GM18519 (cell line): ENCODE data around the gene FLVCR1.
"Not testable (repeated sequence)": the region's sequence is repeated elsewhere in the genome, so short reads cannot be mapped to it uniquely, and the experiment has no call there.

ENCODE experiments used
- ATAC-seq: cut with Tn5 transposase; IDR thresholded peaks from one replicate; pipeline ENCODE4 v1.9.1; 2021; ENCODE audit warnings: mild to moderate bottlenecking, moderate library complexity; ENCODE audit not compliant: unreplicated experiment, low FRiP score

The FLVCR1 gene

DNA sequence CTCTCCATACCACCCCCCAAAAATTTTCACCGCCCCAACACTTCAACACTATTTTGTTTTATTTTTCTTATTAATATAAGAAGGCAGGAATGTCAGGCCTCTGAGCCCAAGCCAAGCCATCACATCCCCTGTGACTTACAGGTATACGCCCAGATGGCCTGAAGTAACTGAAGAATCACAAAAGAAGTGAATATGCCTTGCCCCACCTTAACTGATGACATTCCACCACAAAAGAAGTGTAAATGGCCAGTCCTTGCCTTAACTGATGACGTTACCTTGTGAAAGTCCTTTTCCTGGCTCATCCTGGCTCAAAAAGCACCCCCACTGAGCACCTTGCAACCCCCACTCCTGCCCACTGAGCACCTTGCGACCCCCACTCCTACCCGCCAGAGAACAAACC lies 56.0 kb downstream of the FLVCR1 start:
- not testable (repeated sequence) for ATAC-seq

DNA sequence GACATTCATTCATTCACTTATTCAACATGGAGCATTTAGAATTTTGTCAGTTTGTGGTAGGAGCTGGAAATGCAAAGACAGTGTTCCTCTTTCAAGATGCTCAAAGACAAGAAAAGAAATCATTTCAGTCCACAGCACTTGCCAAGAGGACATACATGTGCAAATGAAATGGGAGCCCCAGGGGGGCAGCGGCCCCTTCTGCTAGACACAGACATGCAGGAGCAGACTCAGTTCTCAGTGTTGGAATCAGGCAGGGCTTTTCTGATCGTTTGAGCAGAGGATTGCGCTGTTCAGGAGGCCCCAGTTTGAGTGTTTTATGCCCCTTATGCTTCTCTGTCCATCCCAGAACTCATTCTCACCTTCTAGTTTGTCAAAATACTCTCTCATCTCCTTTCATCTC lies 56.7 kb downstream of the FLVCR1 start:
- no peak for ATAC-seq

DNA sequence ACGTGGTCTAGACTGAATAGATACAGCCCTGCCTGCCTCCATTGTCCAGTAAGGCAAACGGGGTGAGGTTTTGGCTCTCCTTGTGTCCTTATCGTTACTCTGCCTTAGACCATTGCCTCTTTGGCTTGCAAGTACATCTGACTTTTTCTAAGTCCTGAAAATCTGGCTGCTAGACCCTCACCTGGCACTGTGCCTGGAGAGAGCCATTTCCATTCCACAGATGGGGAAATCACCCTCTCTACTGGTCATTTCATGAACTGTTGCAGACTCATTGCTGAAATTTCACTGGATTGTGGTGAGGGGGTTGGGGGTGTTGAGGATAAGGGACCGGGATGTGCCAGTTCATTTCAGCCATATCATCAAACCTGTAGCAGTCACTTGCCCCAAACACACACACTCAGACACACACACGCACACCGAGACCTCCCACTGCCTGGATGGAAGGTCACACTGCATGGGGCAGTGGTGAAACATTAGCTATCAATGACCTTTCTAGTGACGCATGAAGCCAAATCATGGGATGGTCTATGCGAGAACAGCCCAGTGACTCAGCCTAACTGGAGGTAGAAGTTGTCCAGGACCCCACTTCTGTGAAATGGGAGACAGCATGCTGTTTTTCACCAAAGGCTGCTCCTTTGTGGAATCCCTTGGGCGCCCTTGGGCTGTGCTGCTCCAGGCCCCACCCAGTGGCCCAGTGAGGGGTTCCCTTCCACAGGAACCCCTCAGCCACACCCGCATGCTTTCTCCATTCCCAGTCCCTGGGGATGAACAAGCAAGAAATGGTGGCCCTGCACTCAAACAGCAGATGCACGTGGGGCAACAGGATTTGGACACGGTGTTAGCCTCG lies 57.4 kb downstream of the FLVCR1 start:
- ATAC-seq, result no peak

DNA sequence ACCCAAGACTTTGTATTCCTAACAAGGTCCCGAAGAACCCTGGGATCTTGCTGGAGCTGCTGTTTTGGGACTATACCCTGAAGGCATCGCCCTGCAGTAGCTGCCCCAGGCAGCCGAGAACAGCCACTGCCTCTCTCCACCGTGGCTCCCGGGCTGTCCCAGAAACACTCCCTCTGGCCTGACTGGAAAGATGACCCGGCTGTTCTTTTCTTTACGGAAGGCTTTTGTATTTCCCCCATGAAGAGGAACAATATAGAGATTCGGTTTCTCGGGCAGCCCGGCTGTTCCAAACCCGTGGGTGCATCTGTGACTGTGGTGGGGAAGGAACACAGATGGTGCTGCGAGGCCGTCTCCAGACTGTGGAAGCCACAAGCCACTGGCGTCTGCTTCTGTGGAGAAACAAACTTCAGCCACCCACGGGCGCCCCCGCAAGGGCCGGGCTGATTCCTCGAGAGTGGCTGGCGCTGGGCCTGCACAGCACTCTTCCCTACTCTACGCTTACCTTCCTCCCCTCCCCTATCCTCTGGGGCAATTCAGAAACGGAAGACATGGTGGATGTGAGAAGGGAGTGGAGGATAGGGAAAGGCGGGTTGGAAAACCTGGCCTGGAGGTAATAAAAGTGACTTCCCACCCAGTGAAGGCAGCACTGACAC lies 58.5 kb downstream of the FLVCR1 start:
- ATAC-seq, result no peak

DNA sequence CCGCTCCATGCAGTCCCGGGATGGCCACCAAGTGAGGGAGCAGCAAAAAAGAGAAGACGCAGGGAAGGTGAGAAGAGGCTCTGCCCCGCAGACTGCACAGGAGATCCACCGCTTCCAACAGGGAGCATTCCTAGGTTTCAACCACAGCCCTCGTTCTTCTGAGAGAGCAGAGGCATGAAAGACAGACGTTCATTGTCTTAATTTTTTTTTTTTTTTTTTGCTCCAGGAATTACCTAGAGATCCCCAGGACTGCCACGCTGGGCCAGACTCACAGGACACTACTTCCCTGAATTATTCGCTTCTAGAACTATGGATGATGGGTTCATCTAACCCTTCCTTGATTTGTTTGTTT lies 59.0 kb downstream of the FLVCR1 start:
- ATAC-seq, result no peak

DNA sequence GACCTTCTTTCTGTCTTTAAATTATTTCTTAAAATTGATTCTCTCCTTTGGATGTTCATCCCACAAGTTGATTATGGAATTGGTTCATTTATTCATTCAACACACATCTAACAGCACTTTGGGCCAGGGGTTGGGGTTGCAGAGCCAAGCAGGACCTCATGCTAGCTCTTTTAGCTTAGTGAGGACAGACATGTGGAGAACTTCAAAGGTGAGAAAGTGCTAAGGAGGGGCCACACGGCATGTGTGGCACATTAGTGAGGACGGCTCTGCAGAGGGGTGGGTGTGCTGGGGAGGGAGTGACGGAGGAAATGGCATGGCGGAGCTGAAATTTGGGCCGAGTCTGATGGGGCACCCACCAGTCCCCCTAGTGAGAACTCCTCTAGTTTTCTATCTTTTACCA lies 59.8 kb downstream of the FLVCR1 start:
- ATAC-seq, result no peak

DNA sequence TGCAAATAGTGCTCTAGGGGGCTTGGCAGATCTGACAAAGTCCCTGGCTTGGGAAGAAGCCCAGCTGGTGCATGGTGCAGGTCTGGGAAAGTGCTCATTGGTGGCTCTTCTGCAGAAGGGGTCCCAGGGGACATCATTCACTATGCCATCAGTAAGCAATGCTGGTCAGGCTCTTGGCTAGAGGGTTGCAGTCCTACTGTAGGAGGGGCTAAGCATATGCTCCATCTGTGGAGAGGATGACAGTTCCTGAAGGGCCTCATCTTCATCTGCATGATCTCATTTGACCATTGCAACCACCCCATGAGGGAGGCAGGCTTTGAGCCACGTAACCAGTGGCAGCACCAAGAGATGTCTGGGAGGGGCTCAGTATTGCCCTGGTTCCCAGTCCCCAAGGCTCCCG lies 60.7 kb downstream of the FLVCR1 start:
- ATAC-seq, result no peak

DNA sequence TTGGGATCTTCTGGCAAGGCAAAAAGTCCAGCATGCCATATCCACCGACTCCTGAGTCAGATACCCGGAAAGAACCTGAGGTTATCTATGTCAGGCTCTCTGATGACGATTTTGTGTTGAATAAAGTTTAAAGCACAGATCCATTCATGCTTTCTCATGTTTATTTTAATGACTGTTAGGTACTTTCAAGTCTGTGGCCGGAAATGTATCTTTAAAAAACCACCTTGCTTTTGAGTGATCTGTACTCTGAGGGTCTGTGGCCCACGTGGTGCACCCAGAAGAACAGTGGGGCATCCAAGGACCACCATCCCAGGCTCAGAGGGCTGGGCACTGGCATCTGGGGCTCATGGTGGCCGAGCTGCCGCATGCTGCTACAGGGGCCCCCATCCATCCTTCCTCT lies 62.2 kb downstream of the FLVCR1 start:
- no peak for ATAC-seq

DNA sequence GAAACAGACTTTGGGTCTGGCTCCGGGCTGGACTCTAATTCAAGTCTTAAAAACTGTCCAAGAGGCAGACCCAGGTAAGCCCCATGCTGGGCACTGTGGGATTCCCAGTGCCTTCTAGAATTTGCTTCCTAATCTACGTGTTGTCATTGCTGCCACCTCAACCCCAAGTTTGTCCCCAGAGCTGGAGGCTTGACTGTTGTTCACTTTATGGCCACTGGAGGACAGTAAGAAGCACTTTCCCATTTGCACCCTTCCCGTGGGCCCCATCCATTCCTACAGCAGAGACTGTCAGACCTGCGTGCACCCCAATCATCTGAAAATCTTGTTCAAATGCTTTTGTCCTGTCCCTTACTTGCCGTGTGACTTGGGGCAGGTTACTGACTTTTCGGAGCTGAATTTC lies 62.8 kb downstream of the FLVCR1 start:
- ATAC-seq, result no peak

DNA sequence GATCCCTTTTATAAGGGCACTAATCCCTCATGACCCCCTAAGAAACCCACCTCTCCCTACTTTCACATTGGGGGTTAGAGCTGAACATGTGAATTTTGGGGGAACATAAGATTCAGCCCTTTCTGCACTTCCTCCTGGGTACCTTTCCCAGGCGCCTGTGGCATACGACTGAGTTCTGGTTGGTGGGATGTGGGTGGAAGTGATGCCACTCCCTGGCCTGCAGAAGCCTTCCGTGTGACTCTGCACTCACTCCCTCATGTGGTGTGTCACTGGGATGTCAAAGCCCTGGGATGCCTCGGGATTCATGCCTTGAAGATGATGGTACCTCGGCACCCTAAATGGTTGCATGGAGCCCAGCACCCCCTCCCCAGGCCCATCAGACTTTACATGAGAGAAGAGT lies 63.9 kb downstream of the FLVCR1 start:
- no peak for ATAC-seq

DNA sequence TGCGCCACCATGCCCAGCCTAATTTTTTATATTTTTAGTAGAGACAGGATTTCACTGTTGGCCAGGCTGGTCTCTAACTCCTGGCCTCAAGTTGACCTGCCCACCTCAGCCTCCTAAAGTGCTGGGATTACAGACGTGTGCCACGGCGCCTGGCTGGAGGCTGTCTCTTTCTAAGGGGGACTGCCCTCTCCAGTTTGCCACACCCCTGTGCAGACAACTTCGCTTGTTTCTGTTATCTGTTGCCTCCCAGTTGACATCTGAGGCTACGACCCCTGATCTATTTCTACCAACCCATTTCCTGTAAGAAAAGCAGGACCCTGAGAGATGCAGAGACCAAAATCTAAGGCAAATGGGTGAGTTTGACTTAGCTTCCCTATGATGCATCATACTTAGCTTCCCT lies 68.3 kb downstream of the FLVCR1 start:
- ATAC-seq, result no peak

DNA sequence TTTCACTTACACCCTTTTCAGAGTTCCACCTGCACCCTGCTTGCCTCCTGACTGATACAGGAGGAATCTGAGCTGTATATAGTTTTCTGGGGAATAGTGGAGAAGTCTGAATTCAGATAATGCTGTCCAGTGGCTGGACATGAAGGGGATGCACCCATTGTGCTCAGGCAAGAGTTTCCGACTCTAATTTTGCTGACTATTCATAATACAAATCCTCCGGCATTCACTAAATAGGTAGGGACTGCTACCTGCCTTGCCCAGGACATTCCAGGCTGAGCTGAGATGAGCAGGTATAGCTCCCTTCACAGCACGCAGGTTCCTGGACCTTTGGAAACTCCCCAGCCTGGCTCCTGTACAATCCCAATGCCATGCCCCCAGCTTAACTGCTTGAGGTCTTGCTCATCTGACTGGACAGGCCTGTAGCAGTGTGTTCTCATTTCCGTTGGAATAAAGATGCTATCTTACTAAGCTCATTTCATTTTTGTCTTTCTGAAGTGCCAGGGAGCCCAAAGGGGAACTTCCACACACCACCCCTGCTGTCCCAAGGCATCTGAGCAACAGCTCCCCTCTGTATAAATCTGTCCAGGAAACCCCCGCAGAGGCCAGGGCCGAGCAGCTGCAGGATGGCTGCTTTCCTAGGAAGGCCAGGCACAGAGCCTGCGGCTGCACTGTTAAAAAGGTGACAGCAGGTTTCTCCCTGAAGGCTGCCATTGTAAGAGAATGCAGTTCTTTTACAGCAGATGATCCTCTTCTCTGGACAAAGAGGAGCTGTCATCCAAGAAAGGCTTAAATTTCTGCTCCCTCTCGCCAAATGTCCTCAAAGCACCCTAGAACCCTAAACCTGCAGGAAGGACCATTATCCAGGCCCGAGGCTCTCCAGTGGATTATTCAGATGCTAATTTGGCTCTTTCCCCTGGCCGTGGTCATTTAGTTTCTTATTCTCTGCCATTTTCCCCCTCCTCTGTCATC lies 70.5 kb downstream of the FLVCR1 start:
- no peak for ATAC-seq

DNA sequence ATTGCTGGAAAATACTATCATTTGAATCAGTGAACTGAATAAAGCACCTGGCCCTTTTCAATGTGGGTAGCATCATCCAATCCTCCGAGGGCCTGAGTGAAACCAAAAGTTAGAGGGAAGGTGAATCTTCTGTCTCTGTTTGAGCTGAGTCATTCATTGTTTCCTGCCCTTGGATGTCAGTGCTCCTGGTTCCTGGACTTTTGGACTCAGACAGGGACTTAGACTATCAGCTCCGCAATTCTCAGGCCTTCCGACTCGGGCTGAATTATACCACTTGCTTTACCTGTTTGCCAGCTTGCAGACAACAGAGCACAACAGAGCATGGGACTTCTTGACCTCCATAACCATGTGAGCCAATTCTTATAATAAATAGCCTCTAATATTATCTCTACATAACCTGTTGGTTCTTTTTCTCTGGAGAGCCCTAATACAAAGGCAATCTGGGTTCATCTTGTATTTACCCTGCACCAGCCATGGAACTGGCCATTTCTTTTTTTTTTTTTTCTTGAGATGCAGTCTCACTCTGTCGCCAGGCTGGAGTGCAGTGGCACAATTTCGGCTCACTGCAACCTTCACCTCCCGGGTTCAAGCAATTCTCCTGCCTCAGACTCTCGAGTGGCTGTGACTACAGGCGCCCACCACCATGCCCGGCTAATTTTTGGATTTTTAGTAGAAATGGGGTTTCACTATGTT lies 73.1 kb downstream of the FLVCR1 start:
- no peak for ATAC-seq

DNA sequence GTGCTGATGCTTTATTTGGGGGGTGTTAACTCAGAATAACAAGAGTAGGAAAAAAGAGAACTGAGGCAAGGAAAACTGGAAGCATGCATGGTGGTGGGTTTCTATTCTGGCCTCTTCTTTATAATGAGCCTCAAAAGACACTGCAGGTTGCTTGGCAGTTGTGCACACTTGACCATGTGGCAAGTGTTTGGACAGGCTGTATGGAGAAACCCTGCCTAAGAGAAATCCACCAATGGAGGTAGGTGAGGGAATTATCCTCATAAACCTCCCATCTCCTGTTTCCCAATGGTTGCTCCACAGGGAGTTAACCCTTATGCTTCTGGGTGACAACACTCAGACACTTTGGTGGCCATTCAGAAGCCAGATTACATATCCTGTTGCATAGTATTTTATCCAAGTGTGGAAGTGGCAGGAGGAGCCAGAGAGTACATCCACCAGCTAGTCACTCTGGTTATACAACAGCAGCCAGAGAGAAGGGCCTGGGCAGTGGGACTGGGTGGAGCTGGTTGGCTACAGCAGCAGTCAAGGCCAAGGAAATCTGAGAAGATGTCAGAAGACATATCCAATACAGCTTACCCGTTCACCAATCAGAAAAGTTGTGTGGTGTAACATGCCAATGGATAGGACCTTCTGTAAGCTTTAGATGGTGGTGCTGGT lies 75.9 kb downstream of the FLVCR1 start:
- no peak for ATAC-seq

DNA sequence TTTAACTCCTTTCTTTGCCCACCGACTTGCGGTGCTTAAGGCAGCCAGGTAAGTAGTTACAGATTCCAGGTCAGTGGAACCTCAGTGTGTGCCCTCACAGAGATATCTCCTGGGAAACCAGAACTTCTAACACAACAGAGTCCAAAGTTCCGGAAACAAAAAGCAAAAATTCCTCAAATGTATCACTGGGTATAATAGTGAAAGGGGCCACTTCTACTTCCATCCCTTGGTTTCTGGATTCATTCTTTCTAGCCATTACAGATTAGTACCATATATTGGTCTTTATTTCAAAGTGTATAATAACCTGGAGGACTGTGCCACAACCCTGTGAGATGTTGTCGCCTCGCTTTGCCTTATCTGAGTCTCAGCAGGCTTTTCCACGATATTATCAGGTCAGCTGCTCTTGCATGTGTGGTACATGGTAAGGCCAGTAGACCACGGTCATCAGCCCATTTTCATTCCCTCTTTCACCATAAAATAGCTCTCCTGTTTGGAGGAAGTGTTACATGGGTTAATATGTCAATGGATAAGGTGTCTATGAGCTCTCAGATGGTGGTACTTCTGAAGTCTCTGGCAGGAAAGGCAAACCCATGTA lies 77.4 kb downstream of the FLVCR1 start:
- no peak for ATAC-seq

DNA sequence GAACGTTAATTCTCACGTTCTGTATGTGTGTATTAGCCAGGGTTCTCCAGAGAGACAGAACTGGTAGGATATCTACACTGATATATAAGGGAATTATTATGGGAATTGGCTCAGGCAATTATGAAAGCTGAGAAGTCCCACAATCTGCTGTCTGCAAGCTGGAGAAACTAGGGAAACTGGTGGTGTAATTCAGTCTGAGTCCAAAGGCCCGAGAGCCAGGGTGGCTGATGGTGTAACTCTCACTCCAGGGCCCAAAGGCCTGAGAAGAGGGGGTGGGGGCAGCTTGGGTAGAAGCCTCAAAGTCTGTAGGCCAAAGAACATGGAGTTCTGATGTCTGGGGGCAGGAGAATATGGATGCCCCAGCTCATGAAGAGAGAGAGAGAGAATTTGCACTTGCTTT lies 79.0 kb downstream of the FLVCR1 start:
- ATAC-seq, result no peak

DNA sequence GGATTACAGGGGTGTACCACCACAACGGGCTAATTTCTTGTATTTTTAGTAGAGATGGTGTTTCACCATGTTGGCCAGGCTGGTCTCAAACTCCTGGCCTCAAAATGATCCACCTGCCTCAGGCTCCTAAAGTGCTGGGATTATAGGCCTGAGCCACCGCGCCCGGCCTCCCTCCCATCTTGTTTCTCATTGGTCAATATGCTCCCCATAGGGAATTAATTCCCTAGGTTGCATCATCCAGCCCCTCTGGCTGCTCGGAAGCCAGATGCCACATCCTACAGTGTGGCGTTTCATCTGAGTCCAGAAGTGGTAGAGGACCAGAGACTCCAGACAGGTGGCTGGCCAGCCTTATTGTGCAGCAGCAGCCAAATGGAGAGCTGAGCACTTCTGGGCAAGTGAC lies 80.8 kb downstream of the FLVCR1 start:
- ATAC-seq, result no peak

DNA sequence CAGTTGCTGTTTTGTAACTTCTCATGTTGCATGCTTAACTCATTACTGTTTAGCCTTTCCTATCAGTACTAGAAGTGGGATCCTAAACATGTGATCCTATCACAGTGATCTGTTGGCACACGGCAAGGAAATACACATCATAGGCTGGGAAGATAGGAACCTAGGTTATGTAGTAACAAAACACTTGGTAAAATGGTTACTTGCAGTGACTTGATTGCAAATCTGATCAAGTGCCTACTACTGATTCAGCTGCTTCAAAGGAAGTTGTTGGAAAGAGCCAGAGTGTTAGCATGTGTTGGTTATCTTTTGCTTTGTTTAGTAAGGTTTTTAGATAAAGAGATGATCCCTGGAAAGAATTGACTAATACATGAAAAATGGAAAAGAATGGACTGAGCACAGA lies 83.4 kb downstream of the FLVCR1 start:
- no peak for ATAC-seq

DNA sequence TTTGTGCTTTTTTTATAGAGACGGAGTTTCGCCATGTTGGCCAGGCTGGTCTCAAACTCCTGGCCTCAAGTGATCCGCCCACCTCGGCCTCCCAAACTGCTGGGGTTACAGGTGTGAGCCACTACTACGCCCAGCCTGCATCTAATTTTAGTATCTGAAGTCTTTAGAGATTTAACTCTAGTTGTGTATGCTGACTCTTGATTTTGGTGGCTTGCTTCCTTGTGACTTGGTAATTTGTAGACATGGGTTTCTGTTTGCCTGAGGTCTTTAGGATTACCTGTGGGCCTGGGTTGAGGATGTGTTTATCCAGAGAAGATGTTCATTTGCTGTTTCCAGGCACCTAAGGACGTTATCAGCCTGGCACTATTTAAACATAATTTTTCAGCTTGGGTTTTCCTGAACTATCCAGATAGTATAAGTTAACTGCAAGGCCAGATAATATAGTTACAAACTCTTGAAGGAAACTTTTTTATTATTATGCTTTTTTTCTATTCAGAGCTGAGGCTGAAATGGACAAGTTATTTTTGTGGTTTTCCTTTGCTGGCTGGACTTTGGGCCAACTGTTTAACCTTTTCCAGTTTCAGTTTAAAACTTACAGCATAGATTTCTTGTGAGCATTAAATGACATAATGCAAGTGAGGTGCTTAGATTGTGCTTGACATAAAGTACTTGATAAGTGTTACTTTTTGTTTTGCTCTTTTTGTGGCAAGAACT lies 84.8 kb downstream of the FLVCR1 start:
- no peak for ATAC-seq
